ENCODE data around the gene BCL2. TPM values are rescaled to one million over a fixed set of nuclear protein-coding genes. Genes with fewer than 3 reads are reported as not detected.

Gene BCL2
- total RNA-seq, 1 experiment from 2014 or later, result 2.6 TPM

DNA sequence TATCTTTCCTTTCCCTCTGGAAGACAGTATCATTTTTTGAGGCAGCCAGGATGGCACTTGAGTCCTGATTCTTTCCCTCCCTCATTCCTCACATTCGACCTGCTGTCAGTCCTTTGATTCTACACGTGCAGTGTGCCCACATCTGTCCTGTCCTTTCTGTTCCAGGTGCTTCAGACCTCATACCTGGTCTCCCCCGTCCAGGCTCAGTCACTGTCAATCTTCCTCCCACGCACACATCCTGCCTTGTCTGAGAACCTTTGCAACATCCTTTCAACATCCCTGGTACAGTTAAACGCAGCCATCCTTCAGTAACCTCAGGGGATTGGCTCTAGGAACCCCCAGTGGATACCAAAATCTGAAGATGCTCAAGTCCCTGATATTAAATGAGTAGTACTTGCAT, 10.1 kb downstream of the BCL2 start (continued):
- TF ChIP-seq, protein P1, sequence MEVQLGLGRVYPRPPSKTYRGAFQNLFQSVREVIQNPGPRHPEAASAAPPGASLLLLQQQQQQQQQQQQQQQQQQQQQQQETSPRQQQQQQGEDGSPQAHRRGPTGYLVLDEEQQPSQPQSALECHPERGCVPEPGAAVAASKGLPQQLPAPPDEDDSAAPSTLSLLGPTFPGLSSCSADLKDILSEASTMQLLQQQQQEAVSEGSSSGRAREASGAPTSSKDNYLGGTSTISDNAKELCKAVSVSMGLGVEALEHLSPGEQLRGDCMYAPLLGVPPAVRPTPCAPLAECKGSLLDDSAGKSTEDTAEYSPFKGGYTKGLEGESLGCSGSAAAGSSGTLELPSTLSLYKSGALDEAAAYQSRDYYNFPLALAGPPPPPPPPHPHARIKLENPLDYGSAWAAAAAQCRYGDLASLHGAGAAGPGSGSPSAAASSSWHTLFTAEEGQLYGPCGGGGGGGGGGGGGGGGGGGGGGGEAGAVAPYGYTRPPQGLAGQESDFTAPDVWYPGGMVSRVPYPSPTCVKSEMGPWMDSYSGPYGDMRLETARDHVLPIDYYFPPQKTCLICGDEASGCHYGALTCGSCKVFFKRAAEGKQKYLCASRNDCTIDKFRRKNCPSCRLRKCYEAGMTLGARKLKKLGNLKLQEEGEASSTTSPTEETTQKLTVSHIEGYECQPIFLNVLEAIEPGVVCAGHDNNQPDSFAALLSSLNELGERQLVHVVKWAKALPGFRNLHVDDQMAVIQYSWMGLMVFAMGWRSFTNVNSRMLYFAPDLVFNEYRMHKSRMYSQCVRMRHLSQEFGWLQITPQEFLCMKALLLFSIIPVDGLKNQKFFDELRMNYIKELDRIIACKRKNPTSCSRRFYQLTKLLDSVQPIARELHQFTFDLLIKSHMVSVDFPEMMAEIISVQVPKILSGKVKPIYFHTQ (CRISPR knock-in tag; IDR thresholded peaks at IDR 0.05), result no peak
- TF ChIP-seq NR1H2 (CRISPR knock-in tag; IDR thresholded peaks at IDR 0.05) (no peak), CREB1 (CRISPR knock-in tag; IDR thresholded peaks at IDR 0.05) (no peak), CBFB (CRISPR knock-in tag; IDR thresholded peaks at IDR 0.05; ENCODE audit: low read depth) (no peak)
- TF ChIP-seq, protein P2, sequence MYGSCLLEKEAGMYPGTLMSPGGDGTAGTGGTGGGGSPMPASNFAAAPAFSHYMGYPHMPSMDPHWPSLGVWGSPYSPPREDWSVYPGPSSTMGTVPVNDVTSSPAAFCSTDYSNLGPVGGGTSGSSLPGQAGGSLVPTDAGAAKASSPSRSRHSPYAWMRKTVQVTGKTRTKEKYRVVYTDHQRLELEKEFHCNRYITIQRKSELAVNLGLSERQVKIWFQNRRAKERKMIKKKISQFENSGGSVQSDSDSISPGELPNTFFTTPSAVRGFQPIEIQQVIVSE (CRISPR knock-in tag; IDR thresholded peaks at IDR 0.05; ENCODE audit: borderline replicate concordance), result no peak

DNA sequence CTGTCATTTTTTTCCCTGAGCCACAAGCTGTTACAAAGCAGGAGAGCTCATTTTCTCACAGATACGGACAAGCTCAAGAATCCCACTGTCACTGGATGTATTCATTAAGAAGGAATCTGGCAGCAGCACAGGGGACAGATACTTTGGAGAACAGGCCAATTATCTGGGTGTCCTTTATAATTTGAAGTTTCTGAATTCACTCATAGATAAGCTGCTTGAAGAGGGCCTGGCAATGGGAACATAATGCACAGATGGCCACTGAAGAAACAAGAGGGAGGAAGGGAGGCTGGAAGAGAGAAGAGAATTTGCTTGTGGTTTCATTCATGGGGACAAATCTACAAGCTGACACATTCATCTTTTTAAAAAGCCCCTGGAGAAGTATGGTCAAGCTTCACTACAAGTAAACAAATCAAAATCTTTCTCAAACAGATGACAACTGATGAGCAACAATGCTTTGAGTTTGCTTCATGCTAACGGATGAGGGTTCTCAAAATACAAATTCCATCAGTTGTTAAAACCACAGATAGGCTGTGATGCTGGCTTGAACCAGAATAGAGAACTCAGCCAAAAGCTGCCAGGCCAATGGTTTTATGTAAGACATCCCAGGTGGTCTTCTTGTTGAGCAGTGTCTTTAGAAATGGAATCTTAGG, 11.9 kb downstream of the BCL2 start:
- H3K4me3 Mint-ChIP-seq, result no peak overlapping the region
- ChIA-PET POLR2A (no interaction called here), CTCF (interaction anchor here (0.7 to 1.3 kb wide), 4 partner anchors 11 to 291 kb away, joined by 3 to 7 read pairs (median 3); no protein-coding TSS in a partner anchor)
- no peaks in the 10 kb centered on the region; the same call in 1 of the 2 replicates for H3K27me3 Mint-ChIP-seq (ENCODE audit: low read depth)
- TF ChIP-seq TEAD4 (CRISPR knock-in tag; IDR thresholded peaks at IDR 0.05), result no peak
- no peak for TF ChIP-seq NFATC4 (CRISPR knock-in tag; IDR thresholded peaks at IDR 0.05)
- no peak for TF ChIP-seq SMAD4 (CRISPR knock-in tag; IDR thresholded peaks at IDR 0.05)
- TF ChIP-seq ZNF138 (CRISPR knock-in tag; conservative IDR thresholded peaks at IDR 0.05), result no peak
- TF ChIP-seq, protein P3, sequence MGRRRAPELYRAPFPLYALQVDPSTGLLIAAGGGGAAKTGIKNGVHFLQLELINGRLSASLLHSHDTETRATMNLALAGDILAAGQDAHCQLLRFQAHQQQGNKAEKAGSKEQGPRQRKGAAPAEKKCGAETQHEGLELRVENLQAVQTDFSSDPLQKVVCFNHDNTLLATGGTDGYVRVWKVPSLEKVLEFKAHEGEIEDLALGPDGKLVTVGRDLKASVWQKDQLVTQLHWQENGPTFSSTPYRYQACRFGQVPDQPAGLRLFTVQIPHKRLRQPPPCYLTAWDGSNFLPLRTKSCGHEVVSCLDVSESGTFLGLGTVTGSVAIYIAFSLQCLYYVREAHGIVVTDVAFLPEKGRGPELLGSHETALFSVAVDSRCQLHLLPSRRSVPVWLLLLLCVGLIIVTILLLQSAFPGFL (CRISPR knock-in tag; IDR thresholded peaks at IDR 0.05; ENCODE audit: borderline replicate concordance), result no peak
- TF ChIP-seq, protein P4, sequence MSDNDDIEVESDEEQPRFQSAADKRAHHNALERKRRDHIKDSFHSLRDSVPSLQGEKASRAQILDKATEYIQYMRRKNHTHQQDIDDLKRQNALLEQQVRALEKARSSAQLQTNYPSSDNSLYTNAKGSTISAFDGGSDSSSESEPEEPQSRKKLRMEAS (CRISPR knock-in tag; IDR thresholded peaks at IDR 0.05), result no peak
- TF ChIP-seq, protein P5, sequence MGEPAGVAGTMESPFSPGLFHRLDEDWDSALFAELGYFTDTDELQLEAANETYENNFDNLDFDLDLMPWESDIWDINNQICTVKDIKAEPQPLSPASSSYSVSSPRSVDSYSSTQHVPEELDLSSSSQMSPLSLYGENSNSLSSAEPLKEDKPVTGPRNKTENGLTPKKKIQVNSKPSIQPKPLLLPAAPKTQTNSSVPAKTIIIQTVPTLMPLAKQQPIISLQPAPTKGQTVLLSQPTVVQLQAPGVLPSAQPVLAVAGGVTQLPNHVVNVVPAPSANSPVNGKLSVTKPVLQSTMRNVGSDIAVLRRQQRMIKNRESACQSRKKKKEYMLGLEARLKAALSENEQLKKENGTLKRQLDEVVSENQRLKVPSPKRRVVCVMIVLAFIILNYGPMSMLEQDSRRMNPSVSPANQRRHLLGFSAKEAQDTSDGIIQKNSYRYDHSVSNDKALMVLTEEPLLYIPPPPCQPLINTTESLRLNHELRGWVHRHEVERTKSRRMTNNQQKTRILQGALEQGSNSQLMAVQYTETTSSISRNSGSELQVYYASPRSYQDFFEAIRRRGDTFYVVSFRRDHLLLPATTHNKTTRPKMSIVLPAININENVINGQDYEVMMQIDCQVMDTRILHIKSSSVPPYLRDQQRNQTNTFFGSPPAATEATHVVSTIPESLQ (CRISPR knock-in tag; IDR thresholded peaks at IDR 0.05), result no peak
- no peak for TF ChIP-seq GTF2I (CRISPR knock-in tag; conservative IDR thresholded peaks at IDR 0.05)
- TF ChIP-seq FOXK1 (CRISPR knock-in tag; IDR thresholded peaks at IDR 0.05), result no peak
- no peak for TF ChIP-seq RELA (CRISPR knock-in tag; IDR thresholded peaks at IDR 0.05; ENCODE audit: borderline replicate concordance)
- H3K36me3 Mint-ChIP-seq, result no peaks in the 10 kb centered on the region
- no peak for ATAC-seq
- H3K27ac Mint-ChIP-seq, result no peak overlapping the region
- H3K4me1 Mint-ChIP-seq, result no peaks in the 10 kb centered on the region
- no peaks in the 10 kb centered on the region for H3K9me3 Mint-ChIP-seq
- no peak for DNase-seq (ENCODE audit: low spot score)

DNA sequence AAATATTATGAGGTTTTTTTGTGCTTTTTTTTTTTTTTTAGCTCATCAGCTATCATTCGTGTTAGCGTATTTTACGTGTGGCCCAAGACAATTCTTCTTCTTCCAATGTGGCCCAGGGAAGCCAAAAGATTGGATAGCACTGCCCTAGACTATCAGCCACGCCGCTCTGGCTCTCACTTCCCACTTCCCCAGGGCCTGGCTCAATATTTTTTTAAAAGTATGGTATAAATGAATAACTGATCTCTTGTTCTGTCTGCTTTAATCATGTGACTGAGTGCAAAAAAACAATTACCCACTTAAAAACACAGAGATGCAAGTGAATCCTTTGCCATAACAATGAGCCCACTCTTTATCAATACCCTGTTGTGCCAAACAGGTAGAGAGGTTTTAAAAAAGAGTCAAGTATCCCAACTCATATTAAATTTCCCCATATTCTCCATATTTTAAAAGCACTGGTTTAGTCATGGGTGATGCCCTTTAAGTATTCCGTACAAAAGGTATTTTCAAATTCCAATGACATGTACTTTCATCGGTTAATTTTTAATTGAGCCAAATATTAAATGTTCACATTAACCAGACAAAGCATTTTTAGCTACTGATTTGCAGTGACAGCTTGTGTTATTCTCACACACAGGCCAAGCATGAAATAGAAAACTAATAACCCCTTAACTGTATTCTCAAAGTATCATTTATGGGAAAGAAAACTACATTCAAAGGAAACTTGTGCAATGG, 12.6 kb downstream of the BCL2 start:
- H3K4me3 Mint-ChIP-seq, result no peak overlapping the region
- CTCF ChIA-PET, result interaction anchor here (0.7 to 1.3 kb wide), 6 partner anchors 11 to 291 kb away, joined by 3 to 7 read pairs (median 3); no protein-coding TSS in a partner anchor

More for the DNA sequence above, 12.6 kb downstream of the BCL2 start:
- DNase-seq (ENCODE audit: low spot score) (no peak), ATAC-seq (no peak)
- Mint-ChIP-seq H3K4me1 (no peaks in the 10 kb centered on the region), H3K9me3 (no peaks in the 10 kb centered on the region), H3K27me3 (ENCODE audit: low read depth) (no peaks in the 10 kb centered on the region; the same call in 1 of the 2 replicates), H3K27ac (no peak overlapping the region), H3K36me3 (no peaks in the 10 kb centered on the region)
- TF ChIP-seq, protein P6, sequence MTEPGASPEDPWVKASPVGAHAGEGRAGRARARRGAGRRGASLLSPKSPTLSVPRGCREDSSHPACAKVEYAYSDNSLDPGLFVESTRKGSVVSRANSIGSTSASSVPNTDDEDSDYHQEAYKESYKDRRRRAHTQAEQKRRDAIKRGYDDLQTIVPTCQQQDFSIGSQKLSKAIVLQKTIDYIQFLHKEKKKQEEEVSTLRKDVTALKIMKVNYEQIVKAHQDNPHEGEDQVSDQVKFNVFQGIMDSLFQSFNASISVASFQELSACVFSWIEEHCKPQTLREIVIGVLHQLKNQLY (CRISPR knock-in tag; IDR thresholded peaks at IDR 0.05), result no peak
- TF ChIP-seq, protein P7, sequence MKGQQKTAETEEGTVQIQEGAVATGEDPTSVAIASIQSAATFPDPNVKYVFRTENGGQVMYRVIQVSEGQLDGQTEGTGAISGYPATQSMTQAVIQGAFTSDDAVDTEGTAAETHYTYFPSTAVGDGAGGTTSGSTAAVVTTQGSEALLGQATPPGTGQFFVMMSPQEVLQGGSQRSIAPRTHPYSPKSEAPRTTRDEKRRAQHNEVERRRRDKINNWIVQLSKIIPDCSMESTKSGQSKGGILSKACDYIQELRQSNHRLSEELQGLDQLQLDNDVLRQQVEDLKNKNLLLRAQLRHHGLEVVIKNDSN (CRISPR knock-in tag; IDR thresholded peaks at IDR 0.05), result no peak
- no peak for TF ChIP-seq OVOL2 (CRISPR knock-in tag; IDR thresholded peaks at IDR 0.05; ENCODE audit: borderline replicate concordance)
- TF ChIP-seq CBFB (CRISPR knock-in tag; IDR thresholded peaks at IDR 0.05; ENCODE audit: low read depth), result no peak
- TF ChIP-seq, protein P8, sequence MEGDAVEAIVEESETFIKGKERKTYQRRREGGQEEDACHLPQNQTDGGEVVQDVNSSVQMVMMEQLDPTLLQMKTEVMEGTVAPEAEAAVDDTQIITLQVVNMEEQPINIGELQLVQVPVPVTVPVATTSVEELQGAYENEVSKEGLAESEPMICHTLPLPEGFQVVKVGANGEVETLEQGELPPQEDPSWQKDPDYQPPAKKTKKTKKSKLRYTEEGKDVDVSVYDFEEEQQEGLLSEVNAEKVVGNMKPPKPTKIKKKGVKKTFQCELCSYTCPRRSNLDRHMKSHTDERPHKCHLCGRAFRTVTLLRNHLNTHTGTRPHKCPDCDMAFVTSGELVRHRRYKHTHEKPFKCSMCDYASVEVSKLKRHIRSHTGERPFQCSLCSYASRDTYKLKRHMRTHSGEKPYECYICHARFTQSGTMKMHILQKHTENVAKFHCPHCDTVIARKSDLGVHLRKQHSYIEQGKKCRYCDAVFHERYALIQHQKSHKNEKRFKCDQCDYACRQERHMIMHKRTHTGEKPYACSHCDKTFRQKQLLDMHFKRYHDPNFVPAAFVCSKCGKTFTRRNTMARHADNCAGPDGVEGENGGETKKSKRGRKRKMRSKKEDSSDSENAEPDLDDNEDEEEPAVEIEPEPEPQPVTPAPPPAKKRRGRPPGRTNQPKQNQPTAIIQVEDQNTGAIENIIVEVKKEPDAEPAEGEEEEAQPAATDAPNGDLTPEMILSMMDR (IDR thresholded peaks at IDR 0.05), result no peak
- POLR2A ChIA-PET, result interaction anchor here (0.6 kb wide), 1 partner anchor 105 kb away, joined by 3 read pairs; no protein-coding TSS in a partner anchor
